ENCODE results near the gene CD177.
"Not testable (repeated sequence)": the region's sequence is repeated elsewhere in the genome, so short reads cannot be mapped to it uniquely, and the experiment has no call there.

CD177 gene

DNA sequence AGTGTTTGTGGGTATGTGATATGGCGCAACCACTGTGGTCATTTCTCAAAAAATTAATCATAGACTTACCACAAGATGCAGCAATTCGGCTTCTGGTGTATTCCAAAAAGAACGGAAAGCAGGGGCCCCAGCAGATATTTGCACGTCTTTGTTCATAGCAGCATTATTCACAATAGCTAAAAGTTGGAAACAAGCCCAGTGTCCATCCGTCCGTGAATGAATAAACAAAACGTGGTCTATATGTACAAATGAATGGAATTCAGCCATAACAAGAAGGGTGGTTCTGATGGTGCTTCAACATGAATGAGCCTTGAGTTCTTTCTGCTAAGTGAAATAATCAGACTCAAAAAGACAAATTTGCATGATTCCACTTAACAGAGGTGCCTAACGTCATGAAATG, 11.4 kb upstream of the CD177 start:
- not testable (repeated sequence) for H3K4me3 Mint-ChIP-seq; H3K9me3 Mint-ChIP-seq; H3K36me3 Mint-ChIP-seq; H3K27ac Mint-ChIP-seq; DNase-seq; ATAC-seq (replicated peaks); H3K4me1 Mint-ChIP-seq
- H3K27me3 Mint-ChIP-seq: peaks cover 17 to 18% of the 10 kb centered on the region in 2 donors

DNA sequence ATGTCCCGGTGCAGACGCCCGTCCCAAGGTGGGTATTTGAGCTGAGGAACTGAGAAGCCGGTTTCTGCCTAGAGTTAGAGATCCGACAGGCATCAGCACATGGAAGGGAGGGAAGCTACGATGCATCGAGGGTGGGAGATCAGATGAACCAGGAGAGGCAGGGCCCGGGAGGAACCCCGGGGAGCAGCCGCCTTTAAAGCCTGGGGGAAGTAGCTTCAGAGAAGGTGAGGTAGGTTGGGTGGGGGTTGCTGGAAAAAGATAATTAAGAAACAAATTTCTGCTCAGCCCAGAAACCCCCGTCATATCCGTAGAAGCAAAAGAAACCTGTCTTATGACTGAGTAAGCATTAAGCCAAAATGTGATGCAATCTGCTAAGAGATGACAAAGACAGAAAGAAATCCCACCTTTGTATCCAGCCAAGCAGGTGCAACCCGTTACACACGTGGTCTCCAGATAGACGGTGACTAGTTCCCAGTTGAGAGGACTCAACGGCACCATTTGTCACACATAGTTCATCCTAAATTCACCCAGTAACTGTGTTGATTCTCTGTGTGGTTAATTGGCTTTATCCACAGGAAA, 9.1 kb upstream of the CD177 start:
- not testable (repeated sequence) for ATAC-seq (replicated peaks); H3K4me1 Mint-ChIP-seq

DNA sequence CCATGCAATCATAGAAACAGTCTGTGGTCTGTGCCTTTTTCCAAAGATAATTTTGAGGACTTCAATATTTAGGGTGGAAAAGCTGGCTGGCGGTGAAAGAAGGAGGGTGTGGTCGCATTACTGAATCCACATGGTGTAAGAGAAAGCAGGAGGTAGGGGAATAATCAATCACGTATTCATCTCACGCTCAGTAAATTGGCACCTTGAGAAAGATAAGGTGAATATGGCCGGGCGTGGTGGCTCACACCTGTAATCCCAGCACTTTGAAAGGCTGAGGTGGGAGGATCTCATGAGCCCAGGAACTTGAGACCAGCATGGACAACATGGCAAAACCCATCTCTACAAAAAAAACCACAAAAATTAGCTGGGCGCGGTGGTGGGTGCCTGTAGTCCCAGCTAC, 3.7 kb upstream of the CD177 start:
- not testable (repeated sequence) for H3K9me3 Mint-ChIP-seq, H3K4me3 Mint-ChIP-seq, DNase-seq

More for the DNA sequence above, 9.1 kb upstream of the CD177 start:
- H3K27ac Mint-ChIP-seq, DNase-seq, H3K9me3 Mint-ChIP-seq, H3K4me3 Mint-ChIP-seq, H3K36me3 Mint-ChIP-seq: not testable (repeated sequence)
- H3K27me3 Mint-ChIP-seq: peaks cover 17 to 18% of the 10 kb centered on the region in 2 donors

DNA sequence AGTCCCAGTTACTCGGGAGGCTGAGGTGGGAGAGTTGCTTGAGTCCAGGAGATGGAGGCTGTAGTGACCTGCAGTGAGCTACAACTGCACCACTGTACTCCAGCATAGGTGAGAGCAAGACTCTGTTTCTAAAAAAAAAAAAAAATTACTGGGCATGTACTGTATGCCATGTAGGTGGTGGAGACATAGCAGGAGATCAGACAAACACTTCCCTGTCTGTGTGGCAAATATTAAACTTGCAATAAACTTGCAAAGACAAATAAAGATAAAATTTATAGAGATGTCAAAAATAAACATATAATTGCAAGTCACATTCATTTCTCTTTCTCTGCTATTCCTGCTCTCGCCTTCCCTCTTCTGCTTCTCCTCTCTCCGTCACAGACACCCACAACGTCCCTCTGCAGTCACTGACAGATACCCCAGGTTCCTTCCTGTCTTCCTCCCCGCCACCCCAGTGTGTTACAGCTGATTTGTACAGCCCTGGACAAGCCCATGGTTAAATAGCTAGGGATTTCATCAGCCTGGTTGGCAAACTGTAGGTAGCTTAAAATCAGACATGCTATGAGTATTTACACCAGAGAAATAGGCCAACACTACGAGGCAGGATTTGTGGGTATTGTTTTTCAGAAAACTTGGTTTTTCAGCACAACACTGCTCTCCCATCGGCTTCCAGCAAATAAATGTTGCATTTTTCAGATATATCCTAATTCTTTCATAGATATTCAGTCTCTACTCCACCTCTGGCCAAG, 1.3 kb upstream of the CD177 start:
- Mint-ChIP-seq H3K36me3 (peaks cover 0 to 2% of the 10 kb centered on the region in 2 donors), H3K4me3 (no peak overlapping the region), H3K4me1 (peaks cover 0 to 9% of the 10 kb centered on the region in 2 donors), H3K27me3 (peaks cover 23 to 29% of the 10 kb centered on the region in 2 donors), H3K9me3 (peaks cover 2 to 3% of the 10 kb centered on the region in 2 donors), H3K27ac (no peak overlapping the region)
- DNase-seq (no peak), ATAC-seq (replicated peaks) (no peak)

More for the DNA sequence above, 3.7 kb upstream of the CD177 start:
- peaks cover 6 to 19% of the 10 kb centered on the region in 2 donors for H3K4me1 Mint-ChIP-seq
- not testable (repeated sequence) for H3K36me3 Mint-ChIP-seq; H3K27ac Mint-ChIP-seq; ATAC-seq (replicated peaks)
- H3K27me3 Mint-ChIP-seq: peaks cover 16 to 20% of the 10 kb centered on the region in 2 donors

DNA sequence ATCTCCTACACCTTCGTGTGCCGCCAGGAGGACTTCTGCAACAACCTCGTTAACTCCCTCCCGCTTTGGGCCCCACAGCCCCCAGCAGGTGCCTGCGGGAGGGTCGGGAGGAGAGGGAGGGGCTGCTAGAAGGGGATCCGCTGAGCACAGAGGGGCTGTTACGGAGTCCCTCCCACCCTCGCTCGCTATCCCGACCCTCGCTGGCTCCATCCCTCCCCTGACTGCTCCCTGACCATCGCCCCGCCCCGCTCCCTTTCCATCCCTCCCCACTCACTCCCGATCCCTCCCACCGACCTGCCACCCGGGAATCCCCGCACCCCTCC, 780 bp downstream of the CD177 start:
- no peaks in the 10 kb centered on the region for H3K9me3 Mint-ChIP-seq
- no peak for ATAC-seq (replicated peaks)
- peaks cover 0 to 9% of the 10 kb centered on the region in 2 donors for H3K4me1 Mint-ChIP-seq
- no peak overlapping the region for H3K4me3 Mint-ChIP-seq
- H3K27me3 Mint-ChIP-seq: peaks cover 23 to 29% of the 10 kb centered on the region in 2 donors
- H3K36me3 Mint-ChIP-seq: peaks cover 0 to 2% of the 10 kb centered on the region in 2 donors
- no peak for DNase-seq
- no peak overlapping the region for H3K27ac Mint-ChIP-seq

DNA sequence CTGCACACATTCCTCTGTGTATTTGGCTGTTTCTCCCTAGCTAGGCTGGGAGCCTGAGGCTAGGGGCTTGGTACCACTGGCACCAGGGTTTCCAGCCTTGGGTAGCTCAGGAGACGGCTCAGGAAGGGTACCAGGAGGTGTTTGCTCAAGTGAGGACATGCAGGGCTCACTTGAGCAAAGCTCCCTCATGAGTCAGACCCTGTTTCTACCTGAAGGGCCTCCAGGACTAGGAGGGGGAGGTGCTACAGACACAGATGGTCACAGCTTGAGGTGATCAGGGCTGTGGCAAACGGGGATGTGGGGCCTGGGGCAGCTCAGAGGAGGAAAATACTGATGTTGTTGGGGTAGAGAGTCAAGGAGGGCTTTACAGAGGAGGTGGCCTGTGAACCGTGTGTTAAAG, 3.3 kb downstream of the CD177 start:
- not testable (repeated sequence) for H3K4me1 Mint-ChIP-seq, H3K4me3 Mint-ChIP-seq

DNA sequence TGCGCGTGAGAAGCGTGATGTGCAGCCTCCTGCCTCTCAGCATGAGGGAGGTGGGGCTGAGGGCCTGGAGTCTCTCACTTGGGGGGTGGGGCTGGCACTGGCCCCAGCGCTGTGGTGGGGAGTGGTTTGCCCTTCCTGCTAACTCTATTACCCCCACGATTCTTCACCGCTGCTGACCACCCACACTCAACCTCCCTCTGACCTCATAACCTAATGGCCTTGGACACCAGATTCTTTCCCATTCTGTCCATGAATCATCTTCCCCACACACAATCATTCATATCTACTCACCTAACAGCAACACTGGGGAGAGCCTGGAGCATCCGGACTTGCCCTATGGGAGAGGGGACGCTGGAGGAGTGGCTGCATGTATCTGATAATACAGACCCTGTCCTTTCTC, 8.7 kb downstream of the CD177 start:
- H3K27me3 Mint-ChIP-seq: peaks cover 0 to 6% of the 10 kb centered on the region in 2 donors
- no peak for DNase-seq
- H3K27ac Mint-ChIP-seq: no peak overlapping the region
- H3K4me1 Mint-ChIP-seq: no peaks in the 10 kb centered on the region
- ATAC-seq (replicated peaks): no peak
- no peaks in the 10 kb centered on the region for H3K9me3 Mint-ChIP-seq
- H3K4me3 Mint-ChIP-seq: no peak overlapping the region
- H3K36me3 Mint-ChIP-seq: no peaks in the 10 kb centered on the region

More for the DNA sequence above, 3.3 kb downstream of the CD177 start:
- not testable (repeated sequence) for H3K36me3 Mint-ChIP-seq; H3K9me3 Mint-ChIP-seq; H3K27ac Mint-ChIP-seq; ATAC-seq (replicated peaks); DNase-seq
- H3K27me3 Mint-ChIP-seq: peaks cover 23 to 29% of the 10 kb centered on the region in 2 donors

DNA sequence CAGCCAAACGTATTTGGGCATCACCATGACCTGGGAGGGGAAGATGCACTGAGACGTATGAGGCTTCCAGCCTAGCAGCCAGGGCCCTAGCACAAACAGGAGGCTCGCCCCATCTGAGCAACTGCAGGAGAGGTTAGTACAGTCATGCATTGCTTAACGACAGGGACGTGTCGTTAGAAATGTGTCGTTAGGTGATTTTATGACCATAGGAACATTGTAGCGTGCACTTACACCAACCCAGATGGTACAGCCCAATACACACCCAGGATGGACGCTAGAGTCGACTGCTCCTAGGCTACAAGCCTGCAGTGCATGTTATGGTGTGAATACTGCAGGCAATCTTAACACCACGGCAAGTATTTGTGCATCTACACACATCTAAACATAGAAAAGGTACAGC, 9.3 kb downstream of the CD177 start:
- H3K27ac Mint-ChIP-seq: no peak overlapping the region
- no peaks in the 10 kb centered on the region for H3K9me3 Mint-ChIP-seq
- H3K36me3 Mint-ChIP-seq: no peaks in the 10 kb centered on the region
- DNase-seq (no peak), ATAC-seq (replicated peaks) (no peak)
- no peaks in the 10 kb centered on the region for H3K4me1 Mint-ChIP-seq
- H3K4me3 Mint-ChIP-seq: no peak overlapping the region
- peaks cover 0 to 8% of the 10 kb centered on the region in 2 donors for H3K27me3 Mint-ChIP-seq

DNA sequence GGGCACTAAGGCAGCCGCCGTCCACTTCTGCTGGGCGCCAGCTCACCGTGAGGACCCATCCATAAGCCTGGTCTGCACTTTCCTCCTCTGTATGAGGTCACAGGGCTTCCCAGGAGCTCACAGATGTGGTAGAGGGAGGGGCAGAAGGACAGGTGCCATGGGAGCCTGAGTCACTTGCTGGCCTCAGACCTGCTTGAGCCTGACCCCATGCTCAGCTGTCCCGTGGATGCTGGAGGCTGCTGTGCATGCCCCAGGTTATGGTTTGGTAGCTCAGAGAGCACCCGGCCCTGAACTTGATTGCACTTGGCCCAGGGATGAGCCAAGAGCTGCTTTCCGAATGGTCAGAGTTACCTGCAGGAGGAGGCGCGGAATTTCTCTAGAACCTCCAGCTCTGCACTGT, 12.2 kb downstream of the CD177 start:
- not testable (repeated sequence) for H3K9me3 Mint-ChIP-seq; H3K27ac Mint-ChIP-seq; DNase-seq; H3K36me3 Mint-ChIP-seq; H3K4me3 Mint-ChIP-seq; ATAC-seq (replicated peaks); H3K4me1 Mint-ChIP-seq
- H3K27me3 Mint-ChIP-seq: peaks cover 0 to 11% of the 10 kb centered on the region in 2 donors

DNA sequence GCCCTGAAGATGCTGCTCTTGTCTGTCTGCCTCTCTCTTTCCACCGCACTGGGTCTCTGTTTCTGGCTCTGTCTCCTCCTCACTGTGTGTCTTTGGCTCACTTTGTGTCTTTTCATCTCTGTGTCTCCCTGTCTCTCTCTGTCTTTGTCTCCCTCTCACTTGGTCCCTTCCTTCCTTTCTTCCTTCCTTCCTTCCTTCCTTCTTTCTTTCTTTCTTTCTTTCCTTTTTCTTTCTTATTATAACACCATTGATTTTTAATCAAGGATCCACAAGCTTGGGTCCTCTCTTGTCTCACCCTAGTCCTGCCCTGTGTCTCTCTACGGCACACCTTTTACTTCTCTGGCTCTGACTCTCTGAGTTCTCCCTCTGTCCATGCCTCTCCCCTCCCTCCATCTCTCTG, 14.3 kb downstream of the CD177 start:
- no peaks in the 10 kb centered on the region for H3K9me3 Mint-ChIP-seq
- no peak for DNase-seq
- no peaks in the 10 kb centered on the region for H3K36me3 Mint-ChIP-seq
- H3K27me3 Mint-ChIP-seq: peaks cover 0 to 14% of the 10 kb centered on the region in 2 donors
- no peaks in the 10 kb centered on the region for H3K4me1 Mint-ChIP-seq
- no peak overlapping the region for H3K27ac Mint-ChIP-seq
- no peak overlapping the region for H3K4me3 Mint-ChIP-seq
- no peak for ATAC-seq (replicated peaks)

DNA sequence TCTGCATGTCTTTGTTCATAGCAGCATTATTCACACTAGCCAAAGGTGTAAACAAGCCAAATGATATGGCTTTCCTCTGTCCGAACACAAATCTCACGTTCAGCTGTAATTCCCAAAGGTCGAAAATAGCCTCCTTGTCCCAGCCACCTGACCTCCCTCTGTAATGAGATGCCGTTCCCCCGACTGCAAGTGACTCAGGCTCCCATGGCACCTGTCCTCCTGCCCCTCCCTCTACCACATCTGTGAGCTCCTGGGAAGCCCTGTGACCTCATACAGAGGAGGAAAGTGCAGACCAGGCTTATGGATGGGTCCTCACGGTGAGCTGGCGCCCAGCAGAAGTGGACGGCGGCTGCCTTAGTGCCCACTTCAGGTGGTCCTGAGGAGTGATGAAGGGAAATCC, 15.4 kb downstream of the CD177 start:
- H3K4me3 Mint-ChIP-seq; ATAC-seq (replicated peaks); DNase-seq; H3K4me1 Mint-ChIP-seq; H3K27ac Mint-ChIP-seq; H3K36me3 Mint-ChIP-seq; H3K9me3 Mint-ChIP-seq: not testable (repeated sequence)
- H3K27me3 Mint-ChIP-seq: peaks cover 0 to 14% of the 10 kb centered on the region in 2 donors

DNA sequence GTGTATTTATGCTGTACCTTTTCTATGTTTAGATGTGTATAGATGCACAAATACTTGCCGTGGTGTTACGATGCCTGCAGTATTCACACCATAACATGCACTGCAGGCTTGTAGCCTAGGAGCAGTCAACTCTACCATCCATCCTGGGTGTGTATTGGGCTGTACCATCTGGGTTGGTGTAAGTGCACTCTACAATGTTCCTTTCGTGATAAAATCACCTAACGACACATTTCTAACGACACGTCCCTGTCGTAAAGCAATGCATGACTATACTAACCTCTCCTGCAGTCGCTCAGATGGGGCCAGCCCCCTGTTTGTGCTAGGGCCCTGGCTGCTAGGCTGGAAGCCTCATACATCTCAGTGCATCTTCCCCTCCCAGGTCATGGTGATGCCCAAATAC, 18.4 kb downstream of the CD177 start:
- no peak overlapping the region for H3K27ac Mint-ChIP-seq
- H3K36me3 Mint-ChIP-seq: no peaks in the 10 kb centered on the region
- H3K4me3 Mint-ChIP-seq: no peak overlapping the region
- no peak for DNase-seq
- no peaks in the 10 kb centered on the region for H3K9me3 Mint-ChIP-seq
- peaks cover 0 to 17% of the 10 kb centered on the region in 2 donors for H3K27me3 Mint-ChIP-seq
- ATAC-seq (replicated peaks): no peak
- no peaks in the 10 kb centered on the region for H3K4me1 Mint-ChIP-seq

DNA sequence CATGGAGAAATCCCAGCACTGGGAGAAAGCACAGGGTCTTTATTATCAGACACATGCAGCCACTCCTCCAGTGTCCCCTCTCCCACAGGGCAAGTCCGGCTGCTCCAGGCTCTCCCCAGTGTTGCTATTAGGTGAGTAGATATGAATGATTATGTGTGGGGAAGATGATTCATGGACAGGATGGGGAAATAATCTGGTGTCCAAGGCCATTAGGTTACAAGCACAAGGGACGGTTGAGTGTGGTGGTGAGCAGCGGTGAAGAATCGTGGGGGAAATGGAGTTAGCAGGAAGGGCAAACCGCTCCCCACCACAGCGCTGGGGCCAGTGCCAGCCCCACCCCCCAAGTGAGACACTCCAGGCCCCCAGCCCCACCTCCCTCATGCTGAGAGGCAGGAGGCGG, 19.0 kb downstream of the CD177 start:
- Mint-ChIP-seq H3K4me3 (no peak overlapping the region), H3K9me3 (no peaks in the 10 kb centered on the region), H3K36me3 (no peaks in the 10 kb centered on the region), H3K4me1 (no peaks in the 10 kb centered on the region), H3K27me3 (peaks cover 0 to 17% of the 10 kb centered on the region in 2 donors), H3K27ac (no peak overlapping the region)
- ATAC-seq (replicated peaks) (no peak), DNase-seq (no peak)

DNA sequence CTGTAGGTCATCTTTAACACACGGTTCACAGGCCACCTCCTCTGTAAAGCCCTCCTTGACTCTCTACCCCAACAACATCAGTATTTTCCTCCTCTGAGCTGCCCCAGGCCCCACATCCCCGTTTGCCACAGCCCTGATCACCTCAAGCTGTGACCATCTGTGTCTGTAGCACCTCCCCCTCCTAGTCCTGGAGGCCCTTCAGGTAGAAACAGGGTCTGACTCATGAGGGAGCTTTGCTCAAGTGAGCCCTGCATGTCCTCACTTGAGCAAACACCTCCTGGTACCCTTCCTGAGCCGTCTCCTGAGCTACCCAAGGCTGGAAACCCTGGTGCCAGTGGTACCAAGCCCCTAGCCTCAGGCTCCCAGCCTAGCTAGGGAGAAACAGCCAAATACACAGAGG, 24.1 kb downstream of the CD177 start:
- not testable (repeated sequence) for H3K27ac Mint-ChIP-seq; H3K9me3 Mint-ChIP-seq; H3K36me3 Mint-ChIP-seq; H3K27me3 Mint-ChIP-seq; DNase-seq; H3K4me3 Mint-ChIP-seq; ATAC-seq (replicated peaks); H3K4me1 Mint-ChIP-seq

DNA sequence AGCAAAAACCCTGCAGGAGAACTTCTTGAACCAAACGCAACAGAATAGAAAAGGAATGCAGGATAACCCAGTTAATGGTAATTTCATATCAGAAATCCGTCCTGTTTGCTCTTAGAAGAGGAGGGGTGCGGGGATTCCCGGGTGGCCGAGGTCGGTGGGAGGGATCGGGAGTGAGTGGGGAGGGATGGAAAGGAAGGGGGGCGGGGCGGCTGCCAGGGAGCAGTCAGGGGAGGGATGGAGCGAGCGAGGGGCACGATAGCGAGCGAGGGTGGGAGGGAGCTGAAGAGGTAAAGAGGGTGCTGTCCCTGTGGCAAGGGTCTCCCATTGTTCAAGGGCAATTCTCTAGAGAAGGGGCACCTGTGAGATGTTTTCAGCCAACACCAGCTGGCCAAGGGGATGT, 26.5 kb downstream of the CD177 start:
- no peak overlapping the region for H3K27ac Mint-ChIP-seq
- no peaks in the 10 kb centered on the region for H3K36me3 Mint-ChIP-seq
- no peak for ATAC-seq (replicated peaks)
- no peaks in the 10 kb centered on the region for H3K9me3 Mint-ChIP-seq
- no peak overlapping the region for H3K4me3 Mint-ChIP-seq
- no peaks in the 10 kb centered on the region for H3K4me1 Mint-ChIP-seq
- H3K27me3 Mint-ChIP-seq: peaks cover 7% of the 10 kb centered on the region in 2 donors
- DNase-seq: no peak
